IPS-18c (cell line): ENCODE data around the gene ATP1A1.

Experiments
- H3K4me3 ChIP-seq: 2 replicates; pipeline ENCODE4 v1.7.0; 2013; ENCODE audit warnings: low read depth, mild to moderate bottlenecking, low read length, moderate library complexity; ENCODE audit not compliant: insufficient read depth
- H3K9me3 ChIP-seq: one replicate; pipeline ENCODE4 v1.6.1; 2013; ENCODE audit warnings: mild to moderate bottlenecking, low read length, moderate library complexity; ENCODE audit not compliant: control insufficient read depth, insufficient read depth

The ATP1A1 gene

DNA sequence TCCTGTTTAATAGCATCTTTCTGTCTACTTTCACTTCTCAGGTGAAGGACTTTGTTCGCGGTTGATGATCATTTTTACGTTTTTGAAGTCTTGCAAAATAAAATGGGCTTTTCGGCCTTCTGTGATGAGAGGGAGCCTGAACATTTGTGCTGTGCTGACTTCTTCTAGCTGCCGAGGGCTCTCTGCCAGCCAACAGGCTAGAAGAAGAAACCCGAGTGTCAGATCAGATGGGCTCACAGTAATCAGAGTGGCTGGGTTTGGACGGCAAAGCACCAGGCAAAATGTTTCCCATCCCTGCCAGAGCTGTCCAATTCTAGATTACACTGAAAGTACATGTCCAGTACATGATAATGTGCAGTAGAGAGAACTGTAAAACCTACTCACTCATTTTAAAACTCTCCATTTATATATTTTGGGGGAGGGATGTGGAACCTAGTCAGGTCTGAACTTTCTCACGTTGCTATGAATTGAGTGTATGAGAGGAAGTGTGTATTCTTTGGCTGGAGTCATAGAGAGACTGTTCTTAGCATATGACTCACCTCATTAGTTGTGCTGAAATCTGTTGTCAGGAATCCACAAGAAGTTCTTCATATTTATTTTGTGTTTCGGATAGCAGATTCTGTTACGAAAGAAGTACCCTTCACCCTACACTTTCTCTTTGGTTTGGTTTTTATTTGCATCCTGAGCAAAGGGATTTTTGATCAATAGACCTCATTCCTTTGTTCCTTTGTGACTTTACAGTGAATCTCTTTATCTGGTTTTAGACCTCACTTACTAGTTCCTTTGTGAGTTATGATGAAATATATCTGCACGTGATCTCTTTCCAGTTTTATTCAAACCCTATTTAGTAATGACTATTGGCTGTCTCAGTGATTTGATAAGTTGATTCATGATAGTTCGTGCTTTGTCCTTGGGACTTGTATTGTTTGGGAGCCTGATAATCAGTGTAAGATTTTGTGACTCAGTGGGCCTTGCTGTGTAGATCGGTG lies 4.8 kb downstream of the ATP1A1 start:
- Histone ChIP-seq H3K4me3 (no peak overlapping the region), H3K9me3 (no peaks in the 10 kb centered on the region)

DNA sequence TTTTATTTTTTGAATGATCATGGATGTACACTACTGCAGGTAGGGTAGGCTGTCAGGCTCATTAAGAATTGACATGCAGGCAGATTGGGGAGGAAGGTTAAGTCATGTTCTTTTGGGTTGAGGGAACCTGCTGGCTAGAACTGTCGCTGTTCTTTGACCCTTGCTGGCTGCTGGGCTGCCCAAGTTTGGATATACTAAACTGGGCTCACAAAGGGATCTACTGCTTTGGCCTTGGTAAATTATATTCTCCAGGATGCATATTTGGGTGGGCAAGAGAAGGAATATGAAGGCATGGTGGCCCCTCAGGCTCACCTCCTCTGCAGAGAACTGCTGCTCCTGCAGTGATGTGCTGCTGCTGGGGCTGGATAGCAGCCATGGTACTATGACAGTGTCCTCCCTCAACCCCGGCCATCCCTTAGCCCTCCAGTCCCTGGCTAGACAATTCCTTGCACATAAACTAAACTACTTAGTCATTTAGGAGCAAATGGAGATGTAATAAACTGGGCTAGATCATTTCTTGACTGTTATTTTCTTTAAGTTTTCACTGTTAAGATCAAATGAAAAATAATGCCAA lies 6.1 kb downstream of the ATP1A1 start:
- no peak overlapping the region for H3K4me3 ChIP-seq

DNA sequence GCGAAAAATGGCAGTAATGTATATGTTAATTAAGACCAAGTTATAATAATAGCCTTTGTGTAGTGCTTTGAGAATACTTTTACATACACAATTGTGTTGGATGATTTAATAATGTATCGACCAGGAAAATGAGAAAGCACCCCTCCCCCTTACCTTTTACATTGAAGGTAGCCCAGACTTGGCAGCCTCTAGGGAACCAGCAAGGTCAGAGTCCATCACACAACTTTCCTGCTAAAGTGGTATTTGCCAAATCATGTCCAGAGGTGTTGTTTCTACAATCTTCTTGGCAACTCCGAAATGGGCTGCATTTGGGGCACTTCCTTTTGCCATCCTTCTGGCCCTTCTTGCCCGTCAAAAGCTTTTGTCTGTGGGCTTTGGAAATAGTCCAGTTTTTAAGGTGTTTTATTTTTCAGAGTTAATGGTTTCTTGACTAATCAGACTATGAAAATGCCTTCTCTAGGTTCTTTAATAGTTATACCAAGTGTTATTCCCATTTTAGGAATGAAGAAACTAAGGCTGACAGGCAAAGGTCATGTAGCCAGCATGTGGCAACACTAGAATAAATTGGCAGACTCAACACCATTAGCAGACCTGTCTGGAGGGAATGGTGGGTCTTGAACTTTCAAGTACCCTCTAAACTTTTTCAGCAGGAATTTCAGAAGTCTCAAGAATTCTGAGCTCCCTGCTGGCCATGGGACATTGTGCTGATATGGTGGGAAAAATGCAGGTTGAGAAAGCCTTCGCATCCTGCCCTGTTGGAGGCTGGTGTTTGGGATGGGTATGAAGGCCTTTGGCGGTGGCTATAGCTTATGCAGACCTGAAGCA lies 6.8 kb downstream of the ATP1A1 start:
- H3K4me3 ChIP-seq: no peak overlapping the region

More for the DNA sequence above, 6.1 kb downstream of the ATP1A1 start:
- H3K9me3 ChIP-seq: no peaks in the 10 kb centered on the region

DNA sequence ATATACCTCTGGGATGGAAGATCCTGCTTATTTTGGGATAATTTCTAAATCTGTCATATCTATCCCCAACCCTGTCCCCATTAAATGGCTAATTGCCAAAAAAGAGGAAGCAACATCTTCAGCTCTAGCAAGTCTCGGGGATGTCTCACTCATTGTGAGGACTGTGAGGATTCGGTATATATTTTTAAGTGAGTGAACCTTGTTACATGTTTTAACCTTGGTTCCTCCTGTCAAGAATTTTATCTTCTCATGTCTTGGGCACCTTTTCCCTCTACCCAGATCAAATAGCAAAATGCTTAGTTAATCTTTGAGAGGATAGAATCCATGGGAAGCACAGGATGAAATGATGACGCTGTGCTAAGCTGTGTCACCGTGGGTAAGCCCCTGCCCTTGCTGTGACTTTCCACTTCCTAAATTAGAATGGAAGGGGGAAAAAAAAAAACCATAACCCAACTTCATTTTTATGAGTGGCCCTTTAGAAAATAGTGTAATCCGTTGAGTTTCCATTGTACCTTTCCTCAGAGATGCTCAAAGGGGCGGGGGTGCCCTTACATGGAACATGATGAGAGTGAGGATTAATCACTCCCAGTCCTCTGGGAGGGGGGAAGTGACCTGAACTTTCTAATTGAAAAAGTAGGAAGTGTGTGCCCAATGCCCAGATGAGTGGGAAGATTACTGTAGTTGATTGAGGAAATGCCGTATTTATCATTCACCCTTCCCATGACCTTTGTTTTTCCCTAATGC lies 7.6 kb downstream of the ATP1A1 start:
- Histone ChIP-seq H3K4me3 (no peak overlapping the region), H3K9me3 (no peaks in the 10 kb centered on the region)

More for the DNA sequence above, 6.8 kb downstream of the ATP1A1 start:
- no peaks in the 10 kb centered on the region for H3K9me3 ChIP-seq

DNA sequence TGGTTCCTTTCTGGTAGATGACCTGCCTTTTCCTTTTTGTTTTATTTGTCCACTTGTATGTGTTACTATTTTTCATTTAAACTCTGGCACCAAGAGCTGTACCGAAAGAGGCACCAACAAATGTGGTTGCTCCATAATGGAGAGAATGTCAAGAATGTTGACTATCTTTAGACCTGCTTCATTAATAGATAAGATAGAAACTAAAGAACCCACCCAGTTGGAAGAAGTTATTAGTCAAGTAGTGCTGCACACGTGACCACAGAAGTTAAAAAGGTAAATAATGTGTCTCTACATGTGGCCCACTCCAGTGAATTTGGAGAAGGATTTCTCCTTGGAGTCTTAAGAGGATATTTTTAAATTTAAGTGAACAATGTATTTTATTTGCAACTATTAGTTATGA lies 9.3 kb downstream of the ATP1A1 start:
- Histone ChIP-seq H3K4me3 (no peak overlapping the region), H3K9me3 (no peaks in the 10 kb centered on the region)

DNA sequence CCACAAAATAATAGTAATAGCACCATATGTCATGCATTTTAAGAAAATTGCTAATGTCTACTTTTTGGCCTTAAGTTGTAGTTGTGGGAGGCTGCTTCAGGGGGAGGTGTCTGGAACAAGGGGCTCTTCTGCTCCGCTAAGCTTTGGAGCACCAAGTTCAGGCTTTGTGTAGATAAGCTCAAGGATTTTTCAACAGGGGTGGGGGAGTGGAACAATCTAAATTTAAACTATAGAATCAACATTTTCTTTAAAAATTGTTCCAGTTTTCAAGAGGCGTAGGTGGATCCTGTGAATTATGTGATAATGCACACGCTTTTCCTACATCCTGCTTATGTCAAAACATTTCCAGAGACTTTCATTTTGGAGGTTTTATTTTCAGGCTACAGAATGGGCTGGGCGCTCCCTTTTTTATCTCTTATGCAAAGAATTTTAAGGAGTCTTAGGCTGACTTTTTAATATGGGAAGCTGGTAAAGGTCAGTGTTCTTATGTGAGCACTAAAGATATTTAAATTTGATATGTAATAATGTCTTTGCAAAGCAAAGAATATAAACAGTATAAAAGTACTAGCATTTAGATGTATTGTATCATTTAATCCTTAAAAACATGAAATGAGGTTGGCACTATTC lies 9.9 kb downstream of the ATP1A1 start:
- no peak overlapping the region for H3K4me3 ChIP-seq
- no peaks in the 10 kb centered on the region for H3K9me3 ChIP-seq

DNA sequence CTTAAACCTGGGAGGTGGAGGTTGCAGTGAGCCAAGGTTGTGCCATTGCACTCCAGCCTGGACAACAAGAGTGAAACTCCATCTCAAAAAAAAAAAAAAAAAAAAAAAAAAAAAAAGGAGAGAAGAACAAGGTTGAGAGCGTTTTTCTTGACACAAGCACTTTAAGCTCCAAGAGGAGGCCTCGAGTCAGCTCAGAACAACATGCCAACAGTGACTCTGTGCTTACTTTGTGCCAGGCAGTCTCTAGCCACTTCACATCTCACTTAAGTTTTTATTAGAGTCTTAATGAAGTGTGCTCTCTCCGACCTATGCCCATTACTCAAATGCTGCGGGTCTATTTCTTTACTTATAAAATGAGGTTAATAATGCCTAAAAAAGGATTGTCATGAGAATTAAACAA lies 13.0 kb downstream of the ATP1A1 start:
- H3K9me3 ChIP-seq: peaks cover 3% of the 10 kb centered on the region
- H3K4me3 ChIP-seq: no peak overlapping the region

DNA sequence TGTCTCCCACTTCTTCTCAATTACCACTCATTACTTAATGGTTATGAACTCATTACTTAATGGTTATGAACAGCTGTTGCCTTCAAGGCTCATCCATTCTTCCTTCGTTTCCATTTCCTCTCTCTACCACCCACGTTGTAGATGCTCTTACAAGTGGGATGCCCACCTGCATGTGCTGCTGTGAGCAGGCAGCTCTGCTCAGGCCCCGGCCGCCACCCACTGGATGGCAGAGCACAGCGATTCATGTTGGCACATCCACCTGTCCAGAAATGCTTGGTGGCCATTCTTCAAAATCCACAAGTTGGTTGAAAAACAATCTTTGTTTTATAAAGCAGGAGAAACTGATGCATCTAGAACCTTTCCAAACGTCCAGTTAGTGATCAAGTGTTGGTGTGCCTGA lies 14.5 kb downstream of the ATP1A1 start:
- Histone ChIP-seq H3K4me3 (no peak overlapping the region), H3K9me3 (peaks cover 3% of the 10 kb centered on the region)

DNA sequence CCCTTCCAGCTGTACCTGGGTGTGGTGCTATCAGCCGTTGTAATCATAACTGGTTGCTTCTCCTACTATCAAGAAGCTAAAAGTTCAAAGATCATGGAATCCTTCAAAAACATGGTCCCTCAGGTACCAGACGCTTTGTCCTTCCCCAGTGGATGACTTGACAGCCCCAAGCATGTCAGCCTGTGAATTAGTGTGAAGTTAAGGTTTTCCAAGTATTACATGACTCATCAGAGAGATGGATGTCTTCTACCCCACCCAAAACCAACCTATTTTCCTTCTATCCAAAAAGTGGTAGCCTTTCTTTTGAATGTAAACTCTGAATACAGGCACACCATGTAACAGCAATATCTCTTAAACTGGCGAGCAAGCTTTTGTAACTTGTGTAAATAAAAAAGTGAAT lies 15.1 kb downstream of the ATP1A1 start:
- H3K9me3 ChIP-seq: peaks cover 3% of the 10 kb centered on the region

DNA sequence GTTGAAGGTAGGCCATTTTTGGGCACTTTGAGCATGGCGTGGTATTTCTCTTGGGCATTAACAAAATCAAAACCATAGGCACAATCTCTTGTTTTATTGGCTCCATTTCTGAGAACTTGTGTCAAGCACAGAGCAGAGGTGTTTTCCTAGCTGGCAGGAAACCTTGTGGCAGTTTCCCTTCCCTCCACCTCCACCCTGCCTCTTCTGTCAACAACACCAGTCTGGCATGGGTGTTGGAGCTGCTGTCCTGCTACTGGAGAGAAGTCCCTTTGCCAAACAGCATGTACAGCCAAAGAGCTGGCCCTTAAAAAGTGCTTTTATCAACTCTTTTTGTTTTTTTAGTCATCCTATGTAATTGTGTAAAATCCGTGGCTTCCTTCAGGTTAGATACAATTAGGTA lies 16.0 kb downstream of the ATP1A1 start:
- Histone ChIP-seq H3K9me3 (peaks cover 3% of the 10 kb centered on the region), H3K4me3 (no peak overlapping the region)

More for the DNA sequence above, 15.1 kb downstream of the ATP1A1 start:
- H3K4me3 ChIP-seq: no peak overlapping the region

DNA sequence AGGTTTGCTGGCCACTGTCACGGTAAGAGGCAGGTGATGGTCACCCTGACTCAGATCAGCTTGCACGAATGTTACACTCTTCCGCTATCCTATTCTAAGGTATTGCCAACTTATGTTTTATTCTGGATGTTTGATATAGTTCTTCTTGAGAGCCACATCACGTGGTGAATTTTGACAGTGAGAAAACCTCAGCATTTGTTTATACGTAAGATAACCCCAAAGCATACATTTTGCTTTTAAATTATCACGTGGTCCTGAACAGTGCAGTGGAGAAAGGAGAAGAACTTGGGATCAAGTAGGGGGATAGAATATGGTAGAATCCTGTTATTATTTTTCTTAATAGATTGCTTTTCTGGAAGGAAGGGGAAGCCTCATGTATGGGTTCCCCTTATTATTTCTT lies 16.6 kb downstream of the ATP1A1 start:
- peaks cover 3% of the 10 kb centered on the region for H3K9me3 ChIP-seq
- no peak overlapping the region for H3K4me3 ChIP-seq

DNA sequence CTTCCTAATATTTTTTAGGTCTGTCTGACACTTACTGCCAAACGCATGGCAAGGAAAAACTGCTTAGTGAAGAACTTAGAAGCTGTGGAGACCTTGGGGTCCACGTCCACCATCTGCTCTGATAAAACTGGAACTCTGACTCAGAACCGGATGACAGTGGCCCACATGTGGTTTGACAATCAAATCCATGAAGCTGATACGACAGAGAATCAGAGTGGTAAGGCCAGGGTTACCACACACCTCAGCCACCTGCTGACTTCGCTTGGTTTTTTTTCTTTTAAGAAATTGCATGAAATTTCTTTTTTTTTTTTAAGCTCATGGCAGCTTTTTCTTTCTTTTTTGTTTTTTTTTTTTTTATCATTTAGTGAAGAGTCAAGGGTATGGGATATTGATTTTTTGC lies 17.2 kb downstream of the ATP1A1 start:
- no peak overlapping the region for H3K4me3 ChIP-seq
- H3K9me3 ChIP-seq: peaks cover 3% of the 10 kb centered on the region

DNA sequence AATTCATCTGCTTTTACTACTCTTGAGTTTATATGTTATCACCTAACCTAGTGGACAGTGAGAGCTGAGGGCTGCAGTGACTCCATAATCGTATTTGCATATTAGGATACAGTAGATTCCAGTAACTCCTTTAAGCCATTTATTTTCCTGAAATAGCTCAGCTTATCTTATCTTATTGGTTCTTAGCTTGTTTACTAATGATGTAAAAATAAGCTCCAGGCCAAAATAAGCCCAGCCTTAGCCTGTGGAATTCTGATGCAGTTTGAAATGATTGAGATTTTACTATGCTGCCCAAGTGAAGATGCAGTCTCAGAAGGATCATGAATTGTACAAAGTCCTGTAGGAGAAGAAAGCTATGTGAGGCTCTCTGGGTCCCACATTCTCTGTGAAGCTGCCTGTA lies 18.1 kb downstream of the ATP1A1 start:
- H3K9me3 ChIP-seq: peaks cover 3% of the 10 kb centered on the region
- H3K4me3 ChIP-seq: no peak overlapping the region

DNA sequence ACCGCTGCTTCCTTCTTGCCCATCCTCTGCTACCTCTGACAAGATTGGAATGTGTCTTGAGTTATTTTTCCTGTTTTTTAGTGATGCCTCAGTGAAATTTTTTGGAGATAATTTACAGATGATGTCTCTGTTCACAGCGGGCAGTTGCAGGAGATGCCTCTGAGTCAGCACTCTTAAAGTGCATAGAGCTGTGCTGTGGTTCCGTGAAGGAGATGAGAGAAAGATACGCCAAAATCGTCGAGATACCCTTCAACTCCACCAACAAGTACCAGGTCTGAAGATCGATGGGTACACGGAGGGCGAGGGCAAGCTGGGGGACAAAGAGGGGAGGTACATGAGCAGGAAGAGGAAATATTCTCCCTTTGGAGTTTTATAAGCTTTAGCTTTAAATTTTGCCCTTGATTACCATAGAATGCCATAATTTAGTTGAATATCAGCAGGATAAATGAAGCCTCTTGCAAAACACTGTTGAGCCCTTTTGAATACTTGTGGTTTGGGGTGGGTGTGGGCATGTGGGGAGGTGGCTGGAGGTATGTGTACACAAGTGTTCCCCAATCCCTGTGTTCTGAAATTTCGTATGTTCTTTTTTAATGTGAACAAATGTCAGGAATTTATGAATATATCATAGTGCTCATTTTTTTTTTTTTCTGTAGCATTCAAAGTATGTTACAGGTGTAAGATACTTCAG lies 19.8 kb downstream of the ATP1A1 start:
- peaks cover 3% of the 10 kb centered on the region for H3K9me3 ChIP-seq
- no peak overlapping the region for H3K4me3 ChIP-seq

DNA sequence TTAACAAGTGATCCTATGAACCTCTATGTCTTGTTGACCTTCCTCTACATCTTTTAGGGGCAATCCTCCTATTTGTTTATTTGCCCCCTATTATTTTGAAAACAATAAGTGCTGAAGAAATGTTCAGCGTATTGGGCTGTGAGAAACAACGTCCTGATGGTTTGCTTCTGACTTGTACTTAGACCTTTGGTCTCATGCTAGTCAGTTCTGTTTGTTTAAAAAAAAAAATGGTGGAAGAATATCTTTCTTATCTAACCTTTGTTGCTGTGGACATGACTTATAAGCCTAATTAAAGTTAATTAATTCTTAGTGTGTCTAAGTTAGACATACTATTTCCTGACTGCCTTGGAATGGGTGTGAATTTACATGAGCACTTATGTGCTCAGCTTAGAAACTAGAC lies 20.7 kb downstream of the ATP1A1 start:
- Histone ChIP-seq H3K4me3 (no peak overlapping the region), H3K9me3 (peaks cover 3% of the 10 kb centered on the region)

DNA sequence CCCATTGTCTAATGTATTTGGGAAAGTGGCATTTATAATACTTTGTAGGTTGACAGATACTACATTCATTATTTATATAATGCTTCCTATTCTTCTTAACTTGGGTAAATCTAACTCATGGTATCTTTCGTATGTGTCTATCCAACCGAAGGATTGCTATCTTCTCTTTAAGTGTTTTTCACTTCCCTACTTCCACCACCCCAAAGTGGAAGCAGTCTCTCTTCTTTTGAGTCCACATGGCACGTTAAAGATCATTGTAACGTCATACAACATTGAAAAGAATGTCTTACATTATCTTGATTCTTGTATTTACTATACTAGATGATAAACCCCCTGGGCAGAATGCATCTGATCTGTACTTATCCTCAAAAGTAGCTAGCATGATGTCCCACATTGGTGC lies 21.2 kb downstream of the ATP1A1 start:
- no peak overlapping the region for H3K4me3 ChIP-seq
- H3K9me3 ChIP-seq: peaks cover 2% of the 10 kb centered on the region
